Tibial artery (tissue), 4 donors: ENCODE data around the gene LMF1.

Source experiments
- DNase-seq, 2 donors: peaks; one replicate each; pipeline ENCODE4 v3.0.0-alpha.2; 2019
- H3K27ac ChIP-seq, 2 donors: fragments of 200-600 bp; sonication (generic) in 1 of 2; 1 replicate in 1 of 2; 2 replicates in 1 of 2; pipeline ENCODE4 v1.5.1; 2018 to 2019; ENCODE audit warnings: mild to moderate bottlenecking in 1 of 2
- H3K27me3 ChIP-seq, 2 donors: fragments of 200-600 bp; sonication (generic) in 1 of 2; one replicate each; pipeline versions ENCODE4 v1.5.1 to v1.6.0; 2016 to 2019
- H3K36me3 ChIP-seq, 3 donors: fragments of 200-600 bp; sonication (generic) in 2 of 3; one replicate each; pipeline ENCODE4 v1.5.1; 2016 to 2019; ENCODE audit warnings: mild to moderate bottlenecking in 2 of 3
- H3K4me1 ChIP-seq, 4 donors: fragments of 200-600 bp; sonication (generic) in 2 of 4; 1 replicate in 3 of 4; 2 replicates in 1 of 4; pipeline ENCODE4 v1.5.1; 2016 to 2019
- H3K4me3 ChIP-seq, 2 donors: fragments of 200-600 bp; sonication (generic) in 1 of 2; 1 replicate in 1 of 2; 2 replicates in 1 of 2; pipeline ENCODE4 v1.5.1; 2018 to 2019; ENCODE audit warnings: mild to moderate bottlenecking in 2 of 2
- H3K9me3 ChIP-seq, 3 donors: fragments of 200-600 bp; sonication (generic) in 1 of 3; one replicate each; pipeline ENCODE4 v1.5.1; 2016 to 2019
- intact Hi-C: fragments of 100-400 bp; cut with DNase I; formaldehyde crosslinking; loops from one replicate; pipeline ENCODE4 v1.15.0; 2023; ENCODE audit warnings: low total_unique reads
- TF ChIP-seq, protein P1 (sequence below), 2 experiments: fragments of 200-600 bp in 1 of 2; fragments of 450-650 bp in 1 of 2; IDR thresholded peaks; one replicate each; pipeline ENCODE4 v1.5.1; 2017 to 2019; ENCODE audit warnings: antibody characterized with exemption in 2 of 2, mild to moderate bottlenecking in 1 of 2, moderate library complexity in 1 of 2

Gene LMF1

GRCh38 chr16:843771-844170 is 127.0 kb downstream of the LMF1 start:
- no peaks in the 10 kb centered on the region for H3K9me3 ChIP-seq

GRCh38 chr16:842711-843560 is 127.8 kb downstream of the LMF1 start:
- no peak for DNase-seq
- Histone ChIP-seq H3K4me1 (no peaks in the 10 kb centered on the region), H3K4me3 (no peak overlapping the region), H3K36me3 (no peaks in the 10 kb centered on the region), H3K27me3 (peaks cover 0 to 42% of the 10 kb centered on the region in 2 donors), H3K9me3 (no peaks in the 10 kb centered on the region), H3K27ac (no peak overlapping the region)
- TF ChIP-seq, protein P1, sequence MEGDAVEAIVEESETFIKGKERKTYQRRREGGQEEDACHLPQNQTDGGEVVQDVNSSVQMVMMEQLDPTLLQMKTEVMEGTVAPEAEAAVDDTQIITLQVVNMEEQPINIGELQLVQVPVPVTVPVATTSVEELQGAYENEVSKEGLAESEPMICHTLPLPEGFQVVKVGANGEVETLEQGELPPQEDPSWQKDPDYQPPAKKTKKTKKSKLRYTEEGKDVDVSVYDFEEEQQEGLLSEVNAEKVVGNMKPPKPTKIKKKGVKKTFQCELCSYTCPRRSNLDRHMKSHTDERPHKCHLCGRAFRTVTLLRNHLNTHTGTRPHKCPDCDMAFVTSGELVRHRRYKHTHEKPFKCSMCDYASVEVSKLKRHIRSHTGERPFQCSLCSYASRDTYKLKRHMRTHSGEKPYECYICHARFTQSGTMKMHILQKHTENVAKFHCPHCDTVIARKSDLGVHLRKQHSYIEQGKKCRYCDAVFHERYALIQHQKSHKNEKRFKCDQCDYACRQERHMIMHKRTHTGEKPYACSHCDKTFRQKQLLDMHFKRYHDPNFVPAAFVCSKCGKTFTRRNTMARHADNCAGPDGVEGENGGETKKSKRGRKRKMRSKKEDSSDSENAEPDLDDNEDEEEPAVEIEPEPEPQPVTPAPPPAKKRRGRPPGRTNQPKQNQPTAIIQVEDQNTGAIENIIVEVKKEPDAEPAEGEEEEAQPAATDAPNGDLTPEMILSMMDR (IDR thresholded peaks at IDR 0.05), result no peak
- intact Hi-C loops, result no loop called here

More at GRCh38 chr16:843771-844170, 127.0 kb downstream of the LMF1 start:
- Histone ChIP-seq H3K4me3 (no peak overlapping the region), H3K36me3 (no peaks in the 10 kb centered on the region), H3K27ac (no peak overlapping the region), H3K4me1 (no peaks in the 10 kb centered on the region), H3K27me3 (peaks cover 0 to 42% of the 10 kb centered on the region in 2 donors)
- intact Hi-C loops, result no loop called here
- TF ChIP-seq, protein P1 (IDR thresholded peaks at IDR 0.05), result no peak
- DNase-seq, result no peak

DNA sequence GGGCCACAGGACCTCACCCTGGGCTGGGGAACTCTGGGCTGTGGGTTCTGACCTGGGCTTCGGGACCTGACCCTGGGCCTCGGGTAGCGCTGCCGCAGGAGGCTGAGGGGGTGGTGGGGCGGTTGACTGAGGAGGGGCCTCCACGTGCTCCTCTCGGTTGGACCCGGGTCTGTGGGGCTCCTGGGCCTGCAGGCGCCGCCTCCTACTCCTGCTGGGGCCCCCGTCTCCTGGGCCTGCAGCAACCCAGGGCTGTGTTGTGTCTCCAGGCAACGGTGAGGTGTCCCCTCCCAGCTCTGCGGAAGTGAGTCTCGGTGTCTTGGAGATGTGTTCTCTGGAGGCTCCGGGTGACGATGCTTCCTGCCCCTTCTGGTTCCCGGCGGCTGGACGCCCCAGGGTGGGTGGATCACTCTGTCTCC is 128.7 kb downstream of the LMF1 start:
- H3K4me3 ChIP-seq, result no peak overlapping the region
- H3K27me3 ChIP-seq, result peaks cover 0 to 42% of the 10 kb centered on the region in 2 donors
- peaks cover 0 to under 1% (median 0%) of the 10 kb centered on the region in 3 donors for H3K9me3 ChIP-seq
- TF ChIP-seq, protein P1 (IDR thresholded peaks at IDR 0.05), result no peak
- no peak for DNase-seq
- intact Hi-C loops, result no loop called here
- H3K27ac ChIP-seq, result no peak overlapping the region
- no peaks in the 10 kb centered on the region for H3K4me1 ChIP-seq
- H3K36me3 ChIP-seq, result no peaks in the 10 kb centered on the region

DNA sequence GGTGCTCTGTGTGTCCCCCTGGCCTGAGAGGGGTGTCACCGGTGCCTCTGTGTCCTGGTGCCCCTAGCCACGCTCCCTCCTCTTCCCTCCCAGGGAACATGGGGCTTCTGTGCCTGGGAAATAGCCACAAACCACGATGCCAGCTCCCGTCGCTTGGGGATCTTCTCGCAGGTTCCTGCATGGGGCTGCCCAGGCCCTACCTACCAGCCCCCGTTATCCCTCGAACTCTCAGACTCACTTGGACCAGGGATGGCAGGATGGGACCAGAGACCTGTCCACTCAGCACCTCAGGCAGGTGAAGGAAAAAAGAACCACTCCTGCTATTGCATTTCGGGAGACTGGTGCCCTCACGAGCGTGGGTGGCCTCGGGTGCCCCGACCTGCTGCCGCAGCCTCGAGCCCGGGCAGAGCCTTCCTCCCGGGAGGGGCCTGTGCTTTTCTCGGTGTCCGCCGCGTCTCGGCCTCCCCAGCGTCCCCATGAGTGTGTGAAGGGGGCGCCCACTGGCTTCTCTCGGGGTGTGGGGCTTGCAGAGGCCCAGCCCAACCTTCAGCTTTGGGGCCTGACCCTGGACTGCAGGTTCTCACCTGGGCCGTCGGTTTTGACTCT is 129.2 kb downstream of the LMF1 start:
- no peak for DNase-seq
- peaks cover 0 to 6% (median 5%) of the 10 kb centered on the region in 3 donors for H3K9me3 ChIP-seq
- TF ChIP-seq, protein P1 (IDR thresholded peaks at IDR 0.05), result no peak
- no peaks in the 10 kb centered on the region for H3K4me1 ChIP-seq
- H3K27ac ChIP-seq, result no peak overlapping the region
- no peaks in the 10 kb centered on the region for H3K36me3 ChIP-seq
- intact Hi-C loops, result no loop called here
- no peak overlapping the region for H3K4me3 ChIP-seq
- peaks cover 0 to 42% of the 10 kb centered on the region in 2 donors for H3K27me3 ChIP-seq

DNA sequence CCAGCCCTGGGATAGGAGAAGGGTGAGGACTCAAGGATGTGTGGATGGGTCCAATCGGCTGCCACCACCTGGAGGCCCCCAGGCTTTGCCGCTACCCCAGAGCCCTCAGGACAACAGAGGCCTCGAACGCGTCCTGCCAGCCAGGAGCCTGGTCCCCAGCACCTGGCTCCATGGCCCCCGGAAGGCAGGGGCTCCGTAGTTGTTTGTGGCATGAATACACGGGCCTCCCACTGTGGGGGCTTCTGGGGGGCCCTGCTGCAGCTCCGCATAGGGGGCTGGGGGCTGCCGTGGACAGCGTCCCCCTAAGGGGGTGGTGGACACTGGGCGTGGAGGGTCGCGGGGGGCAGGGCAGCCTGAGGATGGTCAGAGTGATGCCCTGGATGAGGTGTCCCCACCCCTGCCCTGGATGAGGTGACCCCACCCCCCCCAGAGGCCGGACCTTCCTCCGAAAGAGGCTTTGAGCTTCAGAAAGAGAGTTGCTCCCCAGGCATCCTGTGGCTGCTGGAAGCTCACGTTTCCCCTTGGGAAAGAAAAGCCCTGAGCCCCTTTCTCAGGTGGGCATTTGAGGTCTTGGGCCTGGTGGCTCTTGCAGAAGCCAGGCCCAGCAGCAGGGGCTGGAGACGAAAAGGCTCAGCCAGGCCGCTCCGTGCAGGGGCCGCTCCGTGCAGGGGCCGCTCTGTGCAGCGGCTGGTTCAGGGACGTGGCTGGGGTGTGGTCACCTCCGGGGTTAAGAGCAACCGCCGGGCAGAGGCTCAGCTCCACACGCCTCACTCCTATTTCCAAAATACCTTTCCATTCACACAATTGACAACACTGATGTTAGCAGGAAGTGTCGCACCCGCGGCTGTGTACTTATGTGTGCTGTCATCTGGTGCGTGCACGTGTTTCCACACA is 130.0 kb downstream of the LMF1 start:
- Histone ChIP-seq H3K4me1 (no peaks in the 10 kb centered on the region), H3K4me3 (no peak overlapping the region), H3K9me3 (peaks cover 0 to 12% (median 10%) of the 10 kb centered on the region in 3 donors), H3K27ac (no peak overlapping the region), H3K36me3 (no peaks in the 10 kb centered on the region), H3K27me3 (peaks cover 0 to 42% of the 10 kb centered on the region in 2 donors)
- TF ChIP-seq, protein P1 (IDR thresholded peaks at IDR 0.05), result no peak
- intact Hi-C loops, result no loop called here
- no peak for DNase-seq
